Keratinocyte (primary cell): Measurements from ENCODE around the gene SEC22A. TPM values are rescaled to one million over a fixed set of nuclear protein-coding genes. Genes with fewer than 3 reads are reported as not detected.

ENCODE experiments used
- DNase-seq: peaks from one replicate; pipeline ENCODE4 v3.0.0-alpha.2; 2011; ENCODE audit warnings: low read depth, missing footprints, low spot score
- FAIRE-seq: peaks from 2 replicates; lab custom pipeline; 2011; peaks lifted over from hg19 to GRCh38; lab: Jason Lieb, UNC
- H2AFZ ChIP-seq: 2 replicates; pipeline ENCODE4 v1.6.0; 2012; ENCODE audit warnings: low read length, control low read depth, inconsistent platforms; ENCODE audit not compliant: control insufficient read depth
- H3K27ac ChIP-seq: 2 replicates; pipeline ENCODE4 v1.5.1; 2011; ENCODE audit warnings: low read length; ENCODE audit not compliant: control insufficient read depth, insufficient read depth
- H3K27me3 ChIP-seq: 3 replicates; pipeline ENCODE4 v1.6.0; 2011; ENCODE audit warnings: low read length; ENCODE audit not compliant: control insufficient read depth, insufficient read depth; ENCODE audit errors: extremely low read depth
- H3K36me3 ChIP-seq, 2 experiments: 2 replicates in 1 of 2; 3 replicates in 1 of 2; pipeline ENCODE4 v1.5.1; 2011; ENCODE audit warnings: low read length in 2 of 2, mild to moderate bottlenecking in 1 of 2; ENCODE audit not compliant: control insufficient read depth in 2 of 2, insufficient read depth in 2 of 2; ENCODE audit errors: extremely low read depth in 1 of 2
- H3K4me1 ChIP-seq: 3 replicates; pipeline ENCODE4 v1.5.1; 2011; ENCODE audit warnings: low read length; ENCODE audit not compliant: control insufficient read depth, insufficient read depth; ENCODE audit errors: extremely low read depth
- H3K4me2 ChIP-seq: 3 replicates; pipeline ENCODE4 v1.6.0; 2011; ENCODE audit warnings: low read depth, low read length; ENCODE audit not compliant: control insufficient read depth, insufficient read depth; ENCODE audit errors: extremely low read depth
- H3K4me3 ChIP-seq, 3 experiments: fragments of 200-600 bp in 1 of 3; sonication (generic) in 1 of 3; 2 replicates in 2 of 3; 3 replicates in 1 of 3; pipeline ENCODE4 v1.5.1; 2011 to 2016; ENCODE audit warnings: low read length in 3 of 3, mild to moderate bottlenecking in 3 of 3, control low read depth in 2 of 3, inconsistent platforms in 1 of 3, low read depth in 1 of 3, mixed read lengths in 1 of 3, mixed run types in 1 of 3, moderate library complexity in 1 of 3; ENCODE audit not compliant: control insufficient read depth in 2 of 3, insufficient read depth in 2 of 3; ENCODE audit errors: extremely low read depth in 1 of 3
- H3K79me2 ChIP-seq: 2 replicates; pipeline ENCODE4 v1.6.0; 2012; ENCODE audit warnings: low read length; ENCODE audit not compliant: control insufficient read depth, insufficient read depth
- H3K9ac ChIP-seq: 3 replicates; pipeline ENCODE4 v1.6.0; 2011; ENCODE audit warnings: low read length; ENCODE audit not compliant: control insufficient read depth, insufficient read depth; ENCODE audit errors: extremely low read depth
- H3K9me1 ChIP-seq: 3 replicates; pipeline ENCODE4 v1.6.0; 2011; ENCODE audit warnings: low read length; ENCODE audit not compliant: control insufficient read depth, insufficient read depth; ENCODE audit errors: extremely low read depth
- H3K9me3 ChIP-seq: 2 replicates; pipeline ENCODE4 v1.5.1; 2012; ENCODE audit warnings: low read depth, low read length; ENCODE audit not compliant: control insufficient read depth
- H4K20me1 ChIP-seq: 3 replicates; pipeline ENCODE4 v1.6.0; 2011; ENCODE audit warnings: low read length; ENCODE audit not compliant: control insufficient read depth, insufficient read depth; ENCODE audit errors: extremely low read depth
- EZH2 ChIP-seq: IDR thresholded peaks from one replicate; pipeline ENCODE4 v1.6.1; 2012; ENCODE audit warnings: inconsistent platforms, mild to moderate bottlenecking, low read length, moderate library complexity
- dilution Hi-C: fragments of 300-500 bp; cut with MboI; formaldehyde crosslinking; loops from one replicate; pipeline ENCODE4 v1.7.0; 2020; ENCODE audit warnings: low sequenced_read_pairs; ENCODE audit not compliant: extremely low pct_ligation_motif_present
- polyA plus RNA-seq, 5 experiments: library from polyadenylated mRNA; depleted of rRNA in 3 of 5; stranded (reverse) in 3 of 5; stranded (forward) in 1 of 5; unstranded in 1 of 5; fragments of >200 nt; gene quantifications; 1 replicate in 1 of 5; 2 replicates in 3 of 5; 3 replicates in 1 of 5; pipeline versions ENCODE4 v1.2.1 to v1.2.3, GENCODE V29; 2011 to 2012; ENCODE audit warnings: missing spikeins in 2 of 5, low read depth in 1 of 5, low replicate concordance in 1 of 5
- TF ChIP-seq, protein P1 (sequence below), 3 experiments: IDR thresholded peaks in 1 of 3; conservative IDR thresholded peaks in 1 of 3; optimal IDR thresholded peaks in 1 of 3; 2 replicates in 2 of 3; 3 replicates in 1 of 3; pipeline versions ENCODE3 to v1.5.1; 2011; ENCODE audit warnings: low read length in 3 of 3, mild to moderate bottlenecking in 3 of 3, moderate library complexity in 2 of 3, control low read depth in 1 of 3, inconsistent platforms in 1 of 3; ENCODE audit not compliant: insufficient read depth in 2 of 3; ENCODE audit errors: extremely low read depth in 1 of 3

Gene SEC22A
- polyA plus RNA-seq, 1 donor (not counting 4 experiments of a cell fraction or from before 2014, with no cell fraction given) = 32.9 TPM

DNA sequence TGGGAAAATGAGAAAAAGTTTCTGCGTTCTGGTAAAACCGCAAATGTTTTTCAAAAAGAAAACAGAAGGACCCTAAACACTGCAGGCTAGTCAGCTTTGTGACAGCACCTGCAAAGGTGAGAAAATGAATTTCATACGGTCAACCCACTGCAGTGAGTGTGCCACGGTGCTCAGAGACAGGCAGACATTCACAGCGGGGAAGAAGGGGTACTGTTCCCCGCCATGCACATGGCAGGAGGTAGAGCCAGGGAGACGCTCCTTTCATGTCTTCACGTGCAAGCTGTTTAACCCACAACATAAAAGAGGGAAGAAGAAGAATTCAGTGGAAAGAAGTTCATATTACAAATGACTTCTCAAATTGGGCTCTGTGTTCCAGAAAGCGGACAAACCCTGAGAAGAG lies 109.5 kb downstream of the SEC22A start:
- TF ChIP-seq, protein P1, sequence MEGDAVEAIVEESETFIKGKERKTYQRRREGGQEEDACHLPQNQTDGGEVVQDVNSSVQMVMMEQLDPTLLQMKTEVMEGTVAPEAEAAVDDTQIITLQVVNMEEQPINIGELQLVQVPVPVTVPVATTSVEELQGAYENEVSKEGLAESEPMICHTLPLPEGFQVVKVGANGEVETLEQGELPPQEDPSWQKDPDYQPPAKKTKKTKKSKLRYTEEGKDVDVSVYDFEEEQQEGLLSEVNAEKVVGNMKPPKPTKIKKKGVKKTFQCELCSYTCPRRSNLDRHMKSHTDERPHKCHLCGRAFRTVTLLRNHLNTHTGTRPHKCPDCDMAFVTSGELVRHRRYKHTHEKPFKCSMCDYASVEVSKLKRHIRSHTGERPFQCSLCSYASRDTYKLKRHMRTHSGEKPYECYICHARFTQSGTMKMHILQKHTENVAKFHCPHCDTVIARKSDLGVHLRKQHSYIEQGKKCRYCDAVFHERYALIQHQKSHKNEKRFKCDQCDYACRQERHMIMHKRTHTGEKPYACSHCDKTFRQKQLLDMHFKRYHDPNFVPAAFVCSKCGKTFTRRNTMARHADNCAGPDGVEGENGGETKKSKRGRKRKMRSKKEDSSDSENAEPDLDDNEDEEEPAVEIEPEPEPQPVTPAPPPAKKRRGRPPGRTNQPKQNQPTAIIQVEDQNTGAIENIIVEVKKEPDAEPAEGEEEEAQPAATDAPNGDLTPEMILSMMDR (optimal IDR thresholded peaks at IDR 0.05 in 1 of 3, IDR thresholded peaks at IDR 0.05 in 1 of 3, conservative IDR thresholded peaks at IDR 0.05 in 1 of 3; ENCODE audit: extremely low read depth in 1 of 3, insufficient read depth in 2 of 3, low read length in 3 of 3) = no peak
- no peak for TF ChIP-seq EZH2
- no peak overlapping the region for H3K9ac ChIP-seq

DNA sequence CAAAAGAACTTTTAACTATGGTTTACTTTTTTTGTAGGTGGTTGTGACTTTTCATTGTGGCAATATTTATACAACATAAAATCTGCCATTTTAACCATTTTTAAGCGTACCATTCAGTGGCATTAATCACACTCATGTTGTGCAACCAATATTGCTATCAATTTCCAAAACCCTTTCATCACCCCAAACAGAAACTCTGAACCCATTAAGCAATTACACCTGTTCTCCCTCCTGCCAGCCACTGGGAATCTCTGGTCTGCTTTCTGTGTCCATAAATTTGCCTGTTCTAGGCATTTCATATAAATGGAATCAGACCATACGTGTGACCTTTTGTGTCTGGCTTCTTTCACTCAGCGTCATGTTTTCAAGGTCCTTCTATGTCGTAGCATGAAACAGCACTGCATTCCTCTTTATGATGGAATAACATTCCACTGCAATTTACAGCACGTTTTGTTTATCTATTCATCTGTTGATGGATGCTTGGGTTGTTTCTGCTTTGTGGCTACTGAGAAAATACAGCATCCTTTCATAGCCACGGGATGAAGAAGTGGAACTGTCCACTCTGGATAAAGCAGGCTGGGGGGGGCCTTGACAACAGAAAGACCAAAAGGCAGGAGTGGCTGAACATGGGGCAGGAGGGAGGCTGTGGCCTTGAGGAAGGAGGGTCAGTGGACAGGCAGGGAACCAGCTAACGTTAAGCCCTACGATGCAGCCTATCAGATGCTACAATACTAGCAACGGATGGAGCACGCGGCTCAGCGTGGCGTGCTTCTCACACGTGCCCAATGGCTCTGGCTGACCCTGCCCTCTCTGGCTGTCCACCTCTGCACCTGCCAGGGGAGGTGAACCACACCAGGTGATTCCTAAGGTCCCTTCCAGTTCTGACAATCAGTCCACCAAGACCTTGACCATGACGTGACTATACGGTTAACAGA lies 110.9 kb downstream of the SEC22A start:
- Histone ChIP-seq H3K79me2 (no peaks in the 10 kb centered on the region), H3K4me3 (no peak overlapping the region), H3K9me3 (no peaks in the 10 kb centered on the region), H3K27me3 (peaks cover 27% of the 10 kb centered on the region), H3K4me2 (no peak overlapping the region), H3K4me1 (no peaks in the 10 kb centered on the region), H3K9ac (no peak overlapping the region), H3K36me3 (no peaks in the 10 kb centered on the region), H3K9me1 (no peaks in the 10 kb centered on the region), H4K20me1 (peaks cover 3% of the 10 kb centered on the region), H3K27ac (no peak overlapping the region), H2AFZ (no peak overlapping the region)
- dilution Hi-C loops = no loop called here
- DNase-seq (no peak), FAIRE-seq (no peak)
- TF ChIP-seq, protein P1 (optimal IDR thresholded peaks at IDR 0.05 in 1 of 3, IDR thresholded peaks at IDR 0.05 in 1 of 3, conservative IDR thresholded peaks at IDR 0.05 in 1 of 3; ENCODE audit: extremely low read depth in 1 of 3, insufficient read depth in 2 of 3, low read length in 3 of 3) = no peak
- TF ChIP-seq EZH2 = no peak

More for the DNA sequence above, 109.5 kb downstream of the SEC22A start:
- H3K4me1 ChIP-seq = no peaks in the 10 kb centered on the region
- no peaks in the 10 kb centered on the region for H3K36me3 ChIP-seq
- dilution Hi-C loops = no loop called here
- H3K9me3 ChIP-seq = no peaks in the 10 kb centered on the region
- no peak overlapping the region for H3K4me3 ChIP-seq
- FAIRE-seq = no peak
- no peak overlapping the region for H3K4me2 ChIP-seq
- no peak overlapping the region for H3K27ac ChIP-seq
- no peaks in the 10 kb centered on the region for H3K79me2 ChIP-seq
- H4K20me1 ChIP-seq = peaks cover 3% of the 10 kb centered on the region
- no peak for DNase-seq
- H3K27me3 ChIP-seq = peaks cover 27% of the 10 kb centered on the region
- H2AFZ ChIP-seq = no peak overlapping the region
- no peaks in the 10 kb centered on the region for H3K9me1 ChIP-seq
